Neural crest cell (in vitro differentiated cells): ENCODE measurements around the gene IKZF4. TPM values are rescaled to one million over a fixed set of nuclear protein-coding genes. Genes with fewer than 3 reads are reported as not detected.
"Not testable (repeated sequence)": the region's sequence is repeated elsewhere in the genome, so short reads cannot be mapped to it uniquely, and the experiment has no call there.

Source experiments
- DNase-seq: peaks from one replicate; pipeline ENCODE4 v3.0.0; 2021; ENCODE audit warnings: low read depth, mixed read lengths, low spot score
- H3K27ac Mint-ChIP-seq: one replicate; pipeline ENCODE4 v1.8.0; 2021; ENCODE audit warnings: mild to moderate bottlenecking, mixed read lengths; ENCODE audit not compliant: unreplicated experiment
- H3K27me3 Mint-ChIP-seq: 2 replicates; pipeline ENCODE4 v1.8.0; 2021; ENCODE audit warnings: low read depth, mild to moderate bottlenecking, mixed read lengths
- H3K36me3 Mint-ChIP-seq: 2 replicates; pipeline ENCODE4 v1.8.0; 2021; ENCODE audit warnings: low read depth, mild to moderate bottlenecking, mixed read lengths
- H3K4me1 Mint-ChIP-seq: 2 replicates; pipeline ENCODE4 v1.8.0; 2021; ENCODE audit warnings: mixed read lengths
- H3K4me3 Mint-ChIP-seq: one replicate; pipeline ENCODE4 v1.8.0; 2021; ENCODE audit warnings: mild to moderate bottlenecking, mixed read lengths
- H3K9me3 Mint-ChIP-seq: 2 replicates; pipeline ENCODE4 v1.8.0; 2021; ENCODE audit warnings: mixed read lengths
- CTCF ChIP-seq: fragments of 200-600 bp; sonication (generic); conservative IDR thresholded peaks from 2 replicates; pipeline ENCODE4 v1.5.0; 2021; ENCODE audit warnings: antibody characterized with exemption, mild to moderate bottlenecking
- total RNA-seq: library from RNA; stranded (reverse); gene quantifications from 2 replicates; pipeline ENCODE4 v1.2.1, GENCODE V29; 2021

IKZF4 gene
- total RNA-seq, 1 donor from 2014 or later = 42.3 TPM

- Mint-ChIP-seq H3K27ac (peak overlapping the region; percentile 19), H3K4me3 (no peak overlapping the region), H3K36me3 (peaks cover 7% of the 10 kb centered on the region)
Measured at GRCh38 chr12:55983232-55983842, 37.5 kb upstream of the IKZF4 start.

DNA sequence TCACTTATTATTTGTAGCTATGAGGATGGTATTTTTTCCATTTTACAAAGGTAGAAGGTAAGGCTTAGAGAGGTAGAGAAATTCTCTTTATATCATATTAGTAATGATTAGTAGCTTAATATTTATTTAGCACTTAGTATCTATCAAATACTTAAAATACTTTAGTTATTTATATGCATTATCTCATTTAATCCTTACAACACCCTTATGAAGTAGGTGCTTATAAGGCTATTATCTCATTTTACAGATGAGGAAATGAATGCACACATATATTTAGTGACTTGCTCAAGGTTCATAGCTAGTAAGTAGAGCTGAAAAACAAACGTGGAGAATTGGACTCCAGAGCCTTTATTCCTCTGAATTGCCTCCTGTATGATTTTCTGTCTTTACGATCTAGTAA lies 36.0 kb upstream of the IKZF4 start:
- TF ChIP-seq CTCF = no peak
- Mint-ChIP-seq H3K27me3 (no peaks in the 10 kb centered on the region), H3K9me3 (no peaks in the 10 kb centered on the region), H3K4me3 (no peak overlapping the region), H3K4me1 (no peaks in the 10 kb centered on the region), H3K27ac (no peak overlapping the region), H3K36me3 (peaks cover 11% of the 10 kb centered on the region)
- DNase-seq = no peak

More at GRCh38 chr12:55983232-55983842, 37.5 kb upstream of the IKZF4 start:
- H3K27me3 Mint-ChIP-seq = no peaks in the 10 kb centered on the region
- peaks cover 6% of the 10 kb centered on the region for H3K4me1 Mint-ChIP-seq
- H3K9me3 Mint-ChIP-seq = no peaks in the 10 kb centered on the region
- DNase-seq = no peak
- no peak for TF ChIP-seq CTCF

GRCh38 chr12:55985341-55985740 lies 35.5 kb upstream of the IKZF4 start:
- Mint-ChIP-seq H3K36me3 (peaks cover 13% of the 10 kb centered on the region), H3K9me3 (no peaks in the 10 kb centered on the region), H3K27ac (no peak overlapping the region), H3K4me3 (no peak overlapping the region), H3K27me3 (no peaks in the 10 kb centered on the region), H3K4me1 (no peaks in the 10 kb centered on the region)
- no peak for TF ChIP-seq CTCF
- no peak for DNase-seq

- H3K27ac Mint-ChIP-seq, H3K27me3 Mint-ChIP-seq, H3K4me1 Mint-ChIP-seq, DNase-seq, H3K9me3 Mint-ChIP-seq, H3K4me3 Mint-ChIP-seq: not testable (repeated sequence)
- peaks cover 17% of the 10 kb centered on the region for H3K36me3 Mint-ChIP-seq
Measured at GRCh38 chr12:55985976-55986375, 34.9 kb upstream of the IKZF4 start.

- Mint-ChIP-seq H3K4me1 (peaks cover 2% of the 10 kb centered on the region), H3K27me3 (no peaks in the 10 kb centered on the region), H3K9me3 (no peaks in the 10 kb centered on the region), H3K4me3 (no peak overlapping the region), H3K27ac (no peak overlapping the region), H3K36me3 (peaks cover 15% of the 10 kb centered on the region)
- DNase-seq = no peak
- no peak for TF ChIP-seq CTCF
Measured at GRCh38 chr12:55991110-55991509, 29.7 kb upstream of the IKZF4 start.

- no peaks in the 10 kb centered on the region for H3K9me3 Mint-ChIP-seq
- peak overlapping the region; percentile 67 for H3K27ac Mint-ChIP-seq
- no peak for DNase-seq
- no peak for TF ChIP-seq CTCF
- H3K27me3 Mint-ChIP-seq = no peaks in the 10 kb centered on the region
- H3K4me1 Mint-ChIP-seq = peaks cover 22% of the 10 kb centered on the region
- H3K36me3 Mint-ChIP-seq = peaks cover 15% of the 10 kb centered on the region
- no peak overlapping the region for H3K4me3 Mint-ChIP-seq
Measured at GRCh38 chr12:55993230-55993853, 27.5 kb upstream of the IKZF4 start.
